H1 (cell line): ENCODE measurements around the gene RABGGTB. TPM values are rescaled to one million over a fixed set of nuclear protein-coding genes. Genes with fewer than 3 reads are reported as not detected.

Experiments
- CHD2 ChIP-seq: IDR thresholded peaks from 2 replicates; pipeline ENCODE4 v1.6.1; 2012; ENCODE audit warnings: low read length, improper control_type of control experiment
- FOSL1 ChIP-seq: IDR thresholded peaks from 2 replicates; pipeline ENCODE4 v1.6.1; 2011; ENCODE audit warnings: mild to moderate bottlenecking, low read depth, low read length, moderate library complexity; ENCODE audit not compliant: insufficient read depth
- JUND ChIP-seq: IDR thresholded peaks from 2 replicates; pipeline ENCODE4 v1.6.1; 2011; ENCODE audit warnings: mild to moderate bottlenecking, improper control_type of control experiment, low read length
- RNF2 ChIP-seq: fragments of 200-900, 300-1000 bp; sonication (generic); IDR thresholded peaks from 2 replicates; pipeline ENCODE4 v1.7.1; 2016; ENCODE audit warnings: borderline replicate concordance, low read depth, mild to moderate bottlenecking, antibody characterized with exemption, low read length; ENCODE audit not compliant: poor library complexity, severe bottlenecking; ENCODE audit errors: missing control alignments
- SAP30 ChIP-seq: fragments of 300-600 bp; sonication (generic); IDR thresholded peaks from 2 replicates; pipeline ENCODE4 v1.7.1; 2012; ENCODE audit warnings: low read length, moderate library complexity, mild to moderate bottlenecking, inconsistent platforms; ENCODE audit not compliant: insufficient read depth, insufficient replicate concordance
- SUZ12 ChIP-seq: fragments of 200-600 bp; sonication (generic); IDR thresholded peaks from 2 replicates; pipeline ENCODE4 v1.6.1; 2012; ENCODE audit warnings: mild to moderate bottlenecking, inconsistent platforms, low read length, moderate library complexity, mixed read lengths
- polyA plus RNA-seq, 7 experiments: library from polyadenylated mRNA; depleted of rRNA in 3 of 7; stranded (reverse) in 5 of 7; unstranded in 2 of 7; fragments of >200 nt in 5 of 7; fragments of 200-250 nt in 2 of 7; gene quantifications; 1 replicate in 5 of 7; 2 replicates in 1 of 7; 4 replicates in 1 of 7; pipeline versions ENCODE4 v1.2.1 to v1.2.3, GENCODE V29; 2011 to 2013; ENCODE audit warnings: missing spikeins in 2 of 7, mixed read lengths in 2 of 7
- total RNA-seq: library from RNA; stranded (reverse); fragmentation: NEBNext Ultra II Directional; extraction: Animal tissue kit (Norgen Biotek cat#: 25700); gene quantifications from 2 replicates; pipeline ENCODE4 v1.2.1, GENCODE V29; 2021
- TF ChIP-seq, protein P1 (sequence below): fragments of 300-600 bp; sonication (generic); IDR thresholded peaks from 2 replicates; pipeline ENCODE4 v1.7.1; 2012; ENCODE audit warnings: low read length, moderate library complexity, mild to moderate bottlenecking, inconsistent platforms; ENCODE audit not compliant: insufficient replicate concordance
- TF ChIP-seq, protein P2 (sequence below): IDR thresholded peaks from 2 replicates; pipeline ENCODE4 v1.6.1; 2012; ENCODE audit warnings: inconsistent platforms

The RABGGTB gene
- total and polyA plus RNA-seq, 2 of the 8 experiments (the other 6 are each of a cell fraction or from before 2014, with no cell fraction given), result 70.7 to 124 TPM

DNA sequence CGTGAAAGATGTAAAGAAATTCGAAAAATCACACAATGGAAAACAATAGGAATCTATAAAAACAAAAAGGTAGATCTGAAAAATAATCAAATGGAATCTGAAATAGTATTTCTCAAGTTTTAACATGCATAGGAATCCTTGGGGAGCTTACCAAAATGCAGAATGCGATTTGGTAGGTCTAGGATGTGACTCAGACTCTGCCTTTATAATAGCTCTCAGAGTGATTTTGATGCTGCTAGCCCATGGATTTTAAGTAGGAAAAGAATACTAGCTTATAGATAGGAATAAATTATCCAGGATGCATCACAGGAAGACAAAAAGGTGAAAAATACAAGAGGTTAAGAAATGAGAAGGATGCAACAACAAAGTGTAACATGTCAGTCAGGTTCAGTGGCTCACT lies 14.1 kb upstream of the RABGGTB start (continued):
- TF ChIP-seq, protein P1, sequence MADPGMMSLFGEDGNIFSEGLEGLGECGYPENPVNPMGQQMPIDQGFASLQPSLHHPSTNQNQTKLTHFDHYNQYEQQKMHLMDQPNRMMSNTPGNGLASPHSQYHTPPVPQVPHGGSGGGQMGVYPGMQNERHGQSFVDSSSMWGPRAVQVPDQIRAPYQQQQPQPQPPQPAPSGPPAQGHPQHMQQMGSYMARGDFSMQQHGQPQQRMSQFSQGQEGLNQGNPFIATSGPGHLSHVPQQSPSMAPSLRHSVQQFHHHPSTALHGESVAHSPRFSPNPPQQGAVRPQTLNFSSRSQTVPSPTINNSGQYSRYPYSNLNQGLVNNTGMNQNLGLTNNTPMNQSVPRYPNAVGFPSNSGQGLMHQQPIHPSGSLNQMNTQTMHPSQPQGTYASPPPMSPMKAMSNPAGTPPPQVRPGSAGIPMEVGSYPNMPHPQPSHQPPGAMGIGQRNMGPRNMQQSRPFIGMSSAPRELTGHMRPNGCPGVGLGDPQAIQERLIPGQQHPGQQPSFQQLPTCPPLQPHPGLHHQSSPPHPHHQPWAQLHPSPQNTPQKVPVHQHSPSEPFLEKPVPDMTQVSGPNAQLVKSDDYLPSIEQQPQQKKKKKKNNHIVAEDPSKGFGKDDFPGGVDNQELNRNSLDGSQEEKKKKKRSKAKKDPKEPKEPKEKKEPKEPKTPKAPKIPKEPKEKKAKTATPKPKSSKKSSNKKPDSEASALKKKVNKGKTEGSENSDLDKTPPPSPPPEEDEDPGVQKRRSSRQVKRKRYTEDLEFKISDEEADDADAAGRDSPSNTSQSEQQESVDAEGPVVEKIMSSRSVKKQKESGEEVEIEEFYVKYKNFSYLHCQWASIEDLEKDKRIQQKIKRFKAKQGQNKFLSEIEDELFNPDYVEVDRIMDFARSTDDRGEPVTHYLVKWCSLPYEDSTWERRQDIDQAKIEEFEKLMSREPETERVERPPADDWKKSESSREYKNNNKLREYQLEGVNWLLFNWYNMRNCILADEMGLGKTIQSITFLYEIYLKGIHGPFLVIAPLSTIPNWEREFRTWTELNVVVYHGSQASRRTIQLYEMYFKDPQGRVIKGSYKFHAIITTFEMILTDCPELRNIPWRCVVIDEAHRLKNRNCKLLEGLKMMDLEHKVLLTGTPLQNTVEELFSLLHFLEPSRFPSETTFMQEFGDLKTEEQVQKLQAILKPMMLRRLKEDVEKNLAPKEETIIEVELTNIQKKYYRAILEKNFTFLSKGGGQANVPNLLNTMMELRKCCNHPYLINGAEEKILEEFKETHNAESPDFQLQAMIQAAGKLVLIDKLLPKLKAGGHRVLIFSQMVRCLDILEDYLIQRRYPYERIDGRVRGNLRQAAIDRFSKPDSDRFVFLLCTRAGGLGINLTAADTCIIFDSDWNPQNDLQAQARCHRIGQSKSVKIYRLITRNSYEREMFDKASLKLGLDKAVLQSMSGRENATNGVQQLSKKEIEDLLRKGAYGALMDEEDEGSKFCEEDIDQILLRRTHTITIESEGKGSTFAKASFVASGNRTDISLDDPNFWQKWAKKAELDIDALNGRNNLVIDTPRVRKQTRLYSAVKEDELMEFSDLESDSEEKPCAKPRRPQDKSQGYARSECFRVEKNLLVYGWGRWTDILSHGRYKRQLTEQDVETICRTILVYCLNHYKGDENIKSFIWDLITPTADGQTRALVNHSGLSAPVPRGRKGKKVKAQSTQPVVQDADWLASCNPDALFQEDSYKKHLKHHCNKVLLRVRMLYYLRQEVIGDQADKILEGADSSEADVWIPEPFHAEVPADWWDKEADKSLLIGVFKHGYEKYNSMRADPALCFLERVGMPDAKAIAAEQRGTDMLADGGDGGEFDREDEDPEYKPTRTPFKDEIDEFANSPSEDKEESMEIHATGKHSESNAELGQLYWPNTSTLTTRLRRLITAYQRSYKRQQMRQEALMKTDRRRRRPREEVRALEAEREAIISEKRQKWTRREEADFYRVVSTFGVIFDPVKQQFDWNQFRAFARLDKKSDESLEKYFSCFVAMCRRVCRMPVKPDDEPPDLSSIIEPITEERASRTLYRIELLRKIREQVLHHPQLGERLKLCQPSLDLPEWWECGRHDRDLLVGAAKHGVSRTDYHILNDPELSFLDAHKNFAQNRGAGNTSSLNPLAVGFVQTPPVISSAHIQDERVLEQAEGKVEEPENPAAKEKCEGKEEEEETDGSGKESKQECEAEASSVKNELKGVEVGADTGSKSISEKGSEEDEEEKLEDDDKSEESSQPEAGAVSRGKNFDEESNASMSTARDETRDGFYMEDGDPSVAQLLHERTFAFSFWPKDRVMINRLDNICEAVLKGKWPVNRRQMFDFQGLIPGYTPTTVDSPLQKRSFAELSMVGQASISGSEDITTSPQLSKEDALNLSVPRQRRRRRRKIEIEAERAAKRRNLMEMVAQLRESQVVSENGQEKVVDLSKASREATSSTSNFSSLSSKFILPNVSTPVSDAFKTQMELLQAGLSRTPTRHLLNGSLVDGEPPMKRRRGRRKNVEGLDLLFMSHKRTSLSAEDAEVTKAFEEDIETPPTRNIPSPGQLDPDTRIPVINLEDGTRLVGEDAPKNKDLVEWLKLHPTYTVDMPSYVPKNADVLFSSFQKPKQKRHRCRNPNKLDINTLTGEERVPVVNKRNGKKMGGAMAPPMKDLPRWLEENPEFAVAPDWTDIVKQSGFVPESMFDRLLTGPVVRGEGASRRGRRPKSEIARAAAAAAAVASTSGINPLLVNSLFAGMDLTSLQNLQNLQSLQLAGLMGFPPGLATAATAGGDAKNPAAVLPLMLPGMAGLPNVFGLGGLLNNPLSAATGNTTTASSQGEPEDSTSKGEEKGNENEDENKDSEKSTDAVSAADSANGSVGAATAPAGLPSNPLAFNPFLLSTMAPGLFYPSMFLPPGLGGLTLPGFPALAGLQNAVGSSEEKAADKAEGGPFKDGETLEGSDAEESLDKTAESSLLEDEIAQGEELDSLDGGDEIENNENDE, result no peak
- TF ChIP-seq SAP30 (no peak), JUND (no peak), SUZ12 (no peak), CHD2 (no peak), RNF2 (no peak), FOSL1 (no peak)
- TF ChIP-seq, protein P2, sequence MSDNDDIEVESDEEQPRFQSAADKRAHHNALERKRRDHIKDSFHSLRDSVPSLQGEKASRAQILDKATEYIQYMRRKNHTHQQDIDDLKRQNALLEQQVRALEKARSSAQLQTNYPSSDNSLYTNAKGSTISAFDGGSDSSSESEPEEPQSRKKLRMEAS, result no peak
